CD4-positive, alpha-beta T cell treated with Interleukin-1 beta for 1 hour (primary cell): ENCODE results near the gene CSNK1G3.
"Not testable (repeated sequence)": the region's sequence is repeated elsewhere in the genome, so short reads cannot be mapped to it uniquely, and the experiment has no call there.

Experiments used
- DNase-seq, 2 donors: peaks; one replicate each; pipeline ENCODE4 v3.0.0-alpha.2; 2020 to 2022

CSNK1G3 gene

GRCh38 chr5:123511648-123512605, at the start of gene CSNK1G3:
TSS of gene CSNK1G3 (plus strand) at chr5:123512177. CDS start at chr5:123545664, 33,487 bp downstream.
- DNase-seq = peak; percentile 94 to 95

- DNase-seq = not testable (repeated sequence)
These were observed 45.1 kb upstream of the CSNK1G3 start for GRCh38 chr5:123466839-123467238.

GRCh38 chr5:123471385-123471784, 40.6 kb upstream of the CSNK1G3 start:
- no peak for DNase-seq

- no peak for DNase-seq
These were observed 39.6 kb upstream of the CSNK1G3 start for GRCh38 chr5:123472150-123472924.

GRCh38 chr5:123474228-123474627, 37.7 kb upstream of the CSNK1G3 start:
- DNase-seq = no peak

- DNase-seq = no peak
These were observed 35.2 kb upstream of the CSNK1G3 start for GRCh38 chr5:123476731-123477130.

GRCh38 chr5:123478546-123478945, 33.4 kb upstream of the CSNK1G3 start:
- no peak for DNase-seq

- DNase-seq = no peak
These were observed 29.7 kb upstream of the CSNK1G3 start for GRCh38 chr5:123482258-123482657.

GRCh38 chr5:123483446-123484077, 28.4 kb upstream of the CSNK1G3 start:
- no peak for DNase-seq

GRCh38 chr5:123485275-123485674, 26.7 kb upstream of the CSNK1G3 start:
- no peak for DNase-seq

GRCh38 chr5:123486951-123487655, 24.9 kb upstream of the CSNK1G3 start:
- DNase-seq = no peak

- DNase-seq = no peak
These were observed 21.0 kb upstream of the CSNK1G3 start for GRCh38 chr5:123490974-123491373.

- DNase-seq = not testable (repeated sequence)
These were observed 16.8 kb upstream of the CSNK1G3 start for GRCh38 chr5:123495211-123495610.

GRCh38 chr5:123496892-123497291, 15.1 kb upstream of the CSNK1G3 start:
- DNase-seq = no peak

- no peak for DNase-seq
These were observed 11.5 kb upstream of the CSNK1G3 start for GRCh38 chr5:123500471-123500870.

- no peak for DNase-seq
These were observed 9.9 kb upstream of the CSNK1G3 start for GRCh38 chr5:123502120-123502519.

GRCh38 chr5:123503299-123503698, 8.7 kb upstream of the CSNK1G3 start:
- no peak for DNase-seq

- DNase-seq = no peak
These were observed 6.3 kb upstream of the CSNK1G3 start for GRCh38 chr5:123505633-123506032.

GRCh38 chr5:123508441-123508840, 3.5 kb upstream of the CSNK1G3 start:
- DNase-seq = no peak

- no peak for DNase-seq
These were observed 708 bp upstream of the CSNK1G3 start for GRCh38 chr5:123511290-123511647.

GRCh38 chr5:123512611-123513461, 859 bp downstream of the CSNK1G3 start:
- peak; percentile 30 to 37 for DNase-seq
